Stimulated activated CD4-positive, alpha-beta T cell treated with anti-CD3 and anti-CD28 coated beads, Interleukin-4, amount 100 ng/mL, for 1 hour (primary cell): ENCODE data around the gene CD2AP.
"Not testable (repeated sequence)": the region's sequence is repeated elsewhere in the genome, so short reads cannot be mapped to it uniquely, and the experiment has no call there.

Experiments
- DNase-seq: peaks from one replicate; pipeline ENCODE4 v3.0.0-alpha.2; 2020

The CD2AP gene

GRCh38 chr6:47647626-47648025 is 170.0 kb downstream of the CD2AP start:
- DNase-seq: not testable (repeated sequence)

GRCh38 chr6:47648031-47648430 is 170.4 kb downstream of the CD2AP start:
- DNase-seq: no peak

GRCh38 chr6:47650553-47651432 is 173.2 kb downstream of the CD2AP start:
- no peak for DNase-seq

GRCh38 chr6:47651505-47651944 is 173.9 kb downstream of the CD2AP start:
- no peak for DNase-seq

- no peak for DNase-seq
These were observed 176.1 kb downstream of the CD2AP start for GRCh38 chr6:47653706-47654105.

- DNase-seq: no peak
These were observed 176.7 kb downstream of the CD2AP start for GRCh38 chr6:47654255-47654654.

- peak; percentile 9 for DNase-seq
These were observed 178.4 kb downstream of the CD2AP start for GRCh38 chr6:47655719-47656595.

GRCh38 chr6:47661960-47662359 is 184.4 kb downstream of the CD2AP start:
- no peak for DNase-seq

- DNase-seq: no peak
These were observed 186.1 kb downstream of the CD2AP start for GRCh38 chr6:47663462-47664216.

GRCh38 chr6:47665112-47665511 is 187.5 kb downstream of the CD2AP start:
- no peak for DNase-seq

GRCh38 chr6:47669684-47670513 is 192.3 kb downstream of the CD2AP start:
- no peak for DNase-seq

- DNase-seq: no peak
These were observed 193.3 kb downstream of the CD2AP start for GRCh38 chr6:47670851-47671250.

GRCh38 chr6:47671777-47672176 is 194.2 kb downstream of the CD2AP start:
- DNase-seq: no peak

GRCh38 chr6:47672816-47673215 is 195.2 kb downstream of the CD2AP start:
- no peak for DNase-seq

- no peak for DNase-seq
These were observed 197.1 kb downstream of the CD2AP start for GRCh38 chr6:47674673-47675072.
